Gastrocnemius medialis (tissue), 4 donors: ENCODE data around the gene TUBGCP3.

Experiments used
- POLR2A ChIP-seq, 2 donors: fragments of 450-650 bp; IDR thresholded peaks; one replicate each; pipeline ENCODE4 v1.6.1; 2017; ENCODE audit warnings: antibody characterized with exemption in 2 of 2, mild to moderate bottlenecking in 2 of 2, moderate library complexity in 2 of 2
- TF ChIP-seq, protein P1 (sequence below), 5 experiments: fragments of 450-650 bp in 3 of 5; fragments of 200-600 bp in 2 of 5; sonication (generic) in 2 of 5; IDR thresholded peaks in 4 of 5; conservative IDR thresholded peaks in 1 of 5; 1 replicate in 4 of 5; 2 replicates in 1 of 5; pipeline ENCODE4 v1.5.1; 2016 to 2019; ENCODE audit warnings: antibody characterized with exemption in 5 of 5, mild to moderate bottlenecking in 3 of 5, moderate library complexity in 3 of 5

DNA sequence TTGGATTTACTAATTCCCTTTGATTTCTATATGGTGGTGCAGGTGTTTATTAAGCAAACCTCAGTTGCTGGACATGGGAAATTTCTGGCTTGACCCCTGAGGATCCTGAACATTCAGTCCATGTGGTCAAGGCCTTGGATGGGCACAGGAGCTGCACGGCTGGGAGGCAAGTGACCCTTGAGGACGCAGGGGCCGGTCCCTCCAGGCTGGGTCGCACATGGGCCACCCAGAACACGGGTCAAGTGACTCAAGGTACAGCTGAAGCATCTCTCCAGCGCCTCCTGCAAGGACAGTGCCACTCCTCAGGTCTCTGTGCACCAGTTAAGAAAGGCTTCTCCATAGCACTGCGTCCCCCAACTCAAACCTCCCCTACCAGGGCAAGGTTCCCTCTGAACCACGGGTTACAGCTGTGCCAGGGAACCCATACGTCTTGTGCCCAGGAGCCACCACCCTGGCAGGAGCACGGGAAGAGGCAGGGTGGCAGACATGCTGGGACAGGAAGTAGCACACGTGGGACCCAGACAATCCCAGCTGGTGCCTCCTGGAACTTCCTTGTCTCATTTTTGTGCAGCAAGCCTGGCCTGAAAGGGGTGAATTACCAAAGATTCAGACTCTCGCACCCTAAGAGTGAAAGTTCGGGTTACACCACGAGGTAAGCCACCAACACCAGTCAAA, 118.7 kb downstream of the TUBGCP3 start:
- TF ChIP-seq POLR2A (IDR thresholded peaks at IDR 0.05) = no peak
- TF ChIP-seq, protein P1, sequence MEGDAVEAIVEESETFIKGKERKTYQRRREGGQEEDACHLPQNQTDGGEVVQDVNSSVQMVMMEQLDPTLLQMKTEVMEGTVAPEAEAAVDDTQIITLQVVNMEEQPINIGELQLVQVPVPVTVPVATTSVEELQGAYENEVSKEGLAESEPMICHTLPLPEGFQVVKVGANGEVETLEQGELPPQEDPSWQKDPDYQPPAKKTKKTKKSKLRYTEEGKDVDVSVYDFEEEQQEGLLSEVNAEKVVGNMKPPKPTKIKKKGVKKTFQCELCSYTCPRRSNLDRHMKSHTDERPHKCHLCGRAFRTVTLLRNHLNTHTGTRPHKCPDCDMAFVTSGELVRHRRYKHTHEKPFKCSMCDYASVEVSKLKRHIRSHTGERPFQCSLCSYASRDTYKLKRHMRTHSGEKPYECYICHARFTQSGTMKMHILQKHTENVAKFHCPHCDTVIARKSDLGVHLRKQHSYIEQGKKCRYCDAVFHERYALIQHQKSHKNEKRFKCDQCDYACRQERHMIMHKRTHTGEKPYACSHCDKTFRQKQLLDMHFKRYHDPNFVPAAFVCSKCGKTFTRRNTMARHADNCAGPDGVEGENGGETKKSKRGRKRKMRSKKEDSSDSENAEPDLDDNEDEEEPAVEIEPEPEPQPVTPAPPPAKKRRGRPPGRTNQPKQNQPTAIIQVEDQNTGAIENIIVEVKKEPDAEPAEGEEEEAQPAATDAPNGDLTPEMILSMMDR (IDR thresholded peaks at IDR 0.05 in 4 of 5, conservative IDR thresholded peaks at IDR 0.05 in 1 of 5) = no peak
